ENCODE data around the gene OSGIN1.

DNA sequence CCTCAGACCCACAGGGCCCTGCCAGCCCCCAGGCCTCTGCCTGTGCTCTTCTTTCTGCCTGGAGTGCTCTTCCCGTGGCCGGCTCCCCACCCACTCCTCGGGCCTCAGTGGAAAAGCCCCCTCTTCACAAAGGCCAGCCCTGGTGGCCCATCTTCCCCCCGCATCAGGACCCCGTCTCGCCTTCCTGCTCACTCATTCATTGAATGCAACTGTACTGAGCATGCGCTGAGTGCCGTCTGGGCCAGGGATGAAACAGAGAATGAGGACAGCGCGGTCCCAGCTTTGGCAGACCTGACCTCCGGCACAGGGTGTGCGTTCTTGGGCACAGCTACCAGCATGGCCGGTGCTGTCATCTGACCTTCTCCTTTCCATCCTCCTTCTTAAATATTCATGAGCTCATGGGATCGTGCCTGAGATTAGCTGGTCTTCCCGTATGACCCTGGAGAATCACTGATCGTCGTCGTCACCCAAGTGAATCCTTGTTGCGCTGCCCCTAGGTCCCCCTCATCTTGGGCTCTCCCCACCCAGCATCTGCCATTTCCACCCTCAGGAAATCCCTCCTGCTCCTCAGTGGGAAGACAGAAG, 16.4 kb upstream of the OSGIN1 start:
- TF ChIP-seq POLR2A (IDR thresholded peaks at IDR 0.05; ENCODE audit: low read length) (no peak), GATA1 (IDR thresholded peaks at IDR 0.05; ENCODE audit: low read depth, low read length) (no peak)

All from erythroblast (primary cell).